ENCODE measurements around the gene SHC3. TPM values are rescaled to one million over a fixed set of nuclear protein-coding genes. Genes with fewer than 3 reads are reported as not detected.

SHC3 gene
- total RNA-seq, 1 donor, result 26.5 TPM

- no peak for DNase-seq (ENCODE audit: low read depth)
- TF ChIP-seq CTCF (IDR thresholded peaks at IDR 0.05; ENCODE audit: insufficient read depth, low read length), result no peak
- H3K4me3 ChIP-seq (ENCODE audit: low read depth, low read length), result no peak overlapping the region
Measured at GRCh38 chr9:89000371-89000781, 178.2 kb downstream of the SHC3 start.

- no peak for TF ChIP-seq CTCF (IDR thresholded peaks at IDR 0.05; ENCODE audit: insufficient read depth, low read length)
- no peak overlapping the region for H3K4me3 ChIP-seq (ENCODE audit: low read depth, low read length)
- peak; percentile 84 for DNase-seq (ENCODE audit: low read depth)
Measured at GRCh38 chr9:88998911-88999310, 179.7 kb downstream of the SHC3 start.

- TF ChIP-seq CTCF (IDR thresholded peaks at IDR 0.05; ENCODE audit: insufficient read depth, low read length), result no peak
- no peak overlapping the region for H3K4me3 ChIP-seq (ENCODE audit: low read depth, low read length)
- DNase-seq (ENCODE audit: low read depth), result peak; percentile 41
Measured at GRCh38 chr9:88998503-88998902, 180.1 kb downstream of the SHC3 start.

GRCh38 chr9:88997646-88998045 is 181.0 kb downstream of the SHC3 start:
- no peak for TF ChIP-seq CTCF (IDR thresholded peaks at IDR 0.05; ENCODE audit: insufficient read depth, low read length)
- H3K4me3 ChIP-seq (ENCODE audit: low read depth, low read length), result no peak overlapping the region
- DNase-seq (ENCODE audit: low read depth), result no peak

- H3K4me3 ChIP-seq (ENCODE audit: low read depth, low read length), result no peak overlapping the region
- TF ChIP-seq CTCF (IDR thresholded peaks at IDR 0.05; ENCODE audit: insufficient read depth, low read length), result no peak
- no peak for DNase-seq (ENCODE audit: low read depth)
Measured at GRCh38 chr9:88996921-88997235, 181.7 kb downstream of the SHC3 start.

- no peak overlapping the region for H3K4me3 ChIP-seq (ENCODE audit: low read depth, low read length)
- TF ChIP-seq CTCF (IDR thresholded peaks at IDR 0.05; ENCODE audit: insufficient read depth, low read length), result no peak
- DNase-seq (ENCODE audit: low read depth), result no peak
Measured at GRCh38 chr9:88996046-88996920, 182.3 kb downstream of the SHC3 start.

- TF ChIP-seq CTCF (IDR thresholded peaks at IDR 0.05; ENCODE audit: insufficient read depth, low read length), result no peak
- no peak for DNase-seq (ENCODE audit: low read depth)
- no peak overlapping the region for H3K4me3 ChIP-seq (ENCODE audit: low read depth, low read length)
Measured at GRCh38 chr9:88995627-88996026, 183.0 kb downstream of the SHC3 start.

Data from fibroblast of the aortic adventitia (primary cell).